ENCODE measurements around the gene ULK3.

Gene ULK3

DNA sequence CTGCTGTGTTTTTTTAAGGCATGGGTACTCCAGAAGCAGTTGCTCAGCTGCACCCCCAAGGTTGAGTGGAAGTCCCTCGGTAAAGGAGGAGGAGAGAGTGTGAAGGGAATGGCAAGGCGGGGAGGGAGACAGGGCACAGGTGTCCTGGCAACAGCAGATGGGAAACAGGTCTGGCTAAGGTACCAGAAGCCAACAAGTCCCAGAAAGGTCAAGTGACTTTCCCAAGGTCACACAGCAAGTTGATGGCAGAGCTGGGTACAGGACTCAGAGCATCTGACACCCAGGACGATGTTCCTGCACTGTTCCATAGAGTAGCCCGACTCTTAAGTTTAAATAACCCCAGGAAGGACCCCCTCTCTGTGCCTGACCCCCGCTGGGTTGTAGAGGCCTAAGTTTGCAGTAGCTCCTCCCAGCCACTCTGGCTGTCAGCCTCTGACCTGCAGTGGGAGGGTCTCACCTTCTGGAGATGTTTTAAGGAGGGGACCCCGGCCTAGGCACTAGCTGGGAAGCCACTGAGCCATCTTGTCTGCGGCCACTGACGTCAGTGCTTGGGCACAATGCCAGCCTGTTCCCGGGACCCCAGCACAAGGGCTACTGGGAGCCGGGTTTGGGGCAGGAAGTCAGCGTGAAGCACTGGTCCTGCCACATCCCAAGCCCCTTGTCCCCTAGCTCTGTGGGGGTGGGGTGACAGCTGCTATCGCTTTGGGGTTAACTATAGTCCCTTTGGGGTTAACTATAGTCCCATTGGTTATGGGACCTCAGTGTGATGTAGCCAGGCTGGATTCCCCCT, 50.5 kb downstream of the ULK3 start:
- TF ChIP-seq ZNF274 (IDR thresholded peaks at IDR 0.05; ENCODE audit: low read depth, low read length) (no peak), YY1 (IDR thresholded peaks at IDR 0.05; ENCODE audit: insufficient read depth, insufficient read length) (no peak), SUZ12 (IDR thresholded peaks at IDR 0.05; ENCODE audit: extremely low read depth, insufficient read depth, insufficient read length) (no peak)
- Histone ChIP-seq H3K36me3 (ENCODE audit: insufficient read depth, insufficient read length, low read length) (peaks cover 32% of the 10 kb centered on the region), H3K4me1 (ENCODE audit: insufficient read depth, insufficient read length) (peaks cover 47% of the 10 kb centered on the region), H3K4me3 (ENCODE audit: insufficient read length, low read depth) (no peak overlapping the region), H3K9me3 (ENCODE audit: insufficient read depth, low read length) (no peaks in the 10 kb centered on the region), H3K27me3 (ENCODE audit: insufficient read depth, insufficient read length) (no peaks in the 10 kb centered on the region), H3K9ac (ENCODE audit: insufficient read length, low read depth) (no peak overlapping the region)
- no peak for DNase-seq (ENCODE audit: low read depth, low spot score)

GRCh38 chr15:74791667-74792066, 51.3 kb downstream of the ULK3 start:
- Histone ChIP-seq H3K9ac (ENCODE audit: insufficient read length, low read depth) (no peak overlapping the region), H3K4me1 (ENCODE audit: insufficient read depth, insufficient read length) (peaks cover 55% of the 10 kb centered on the region), H3K36me3 (ENCODE audit: insufficient read depth, insufficient read length, low read length) (peaks cover 32% of the 10 kb centered on the region), H3K4me3 (ENCODE audit: insufficient read length, low read depth) (no peak overlapping the region), H3K9me3 (ENCODE audit: insufficient read depth, low read length) (no peaks in the 10 kb centered on the region), H3K27me3 (ENCODE audit: insufficient read depth, insufficient read length) (no peaks in the 10 kb centered on the region)
- DNase-seq (ENCODE audit: low read depth, low spot score) = no peak
- TF ChIP-seq YY1 (IDR thresholded peaks at IDR 0.05; ENCODE audit: insufficient read depth, insufficient read length) = no peak
- TF ChIP-seq SUZ12 (IDR thresholded peaks at IDR 0.05; ENCODE audit: extremely low read depth, insufficient read depth, insufficient read length) = no peak
- TF ChIP-seq ZNF274 (IDR thresholded peaks at IDR 0.05; ENCODE audit: low read depth, low read length) = no peak

DNA sequence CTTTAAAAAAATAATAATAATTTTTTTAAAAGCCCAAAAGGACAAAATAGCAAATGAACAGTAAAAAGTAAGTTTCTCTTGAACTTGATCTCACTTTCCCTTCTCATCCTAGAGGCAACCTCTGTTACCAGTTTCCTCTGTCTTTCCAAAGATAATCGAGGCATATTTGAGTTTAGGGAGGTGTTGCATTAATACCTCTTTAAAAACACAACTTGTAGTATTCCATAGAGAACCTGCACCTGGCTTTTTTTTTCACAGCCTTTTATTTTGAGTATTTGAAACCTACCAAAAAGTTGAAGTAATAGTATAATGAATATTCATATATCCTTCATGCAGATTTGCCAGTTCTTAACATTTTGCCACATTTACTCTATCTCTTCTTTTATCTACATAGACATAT, 51.9 kb downstream of the ULK3 start:
- no peak for TF ChIP-seq YY1 (IDR thresholded peaks at IDR 0.05; ENCODE audit: insufficient read depth, insufficient read length)
- no peak for TF ChIP-seq SUZ12 (IDR thresholded peaks at IDR 0.05; ENCODE audit: extremely low read depth, insufficient read depth, insufficient read length)
- TF ChIP-seq ZNF274 (IDR thresholded peaks at IDR 0.05; ENCODE audit: low read depth, low read length) = no peak
- Histone ChIP-seq H3K27me3 (ENCODE audit: insufficient read depth, insufficient read length) (no peaks in the 10 kb centered on the region), H3K36me3 (ENCODE audit: insufficient read depth, insufficient read length, low read length) (peaks cover 29% of the 10 kb centered on the region), H3K9me3 (ENCODE audit: insufficient read depth, low read length) (no peaks in the 10 kb centered on the region), H3K9ac (ENCODE audit: insufficient read length, low read depth) (no peak overlapping the region), H3K4me3 (ENCODE audit: insufficient read length, low read depth) (no peak overlapping the region), H3K4me1 (ENCODE audit: insufficient read depth, insufficient read length) (peaks cover 57% of the 10 kb centered on the region)
- DNase-seq (ENCODE audit: low read depth, low spot score) = no peak

GRCh38 chr15:74790080-74790916, 52.7 kb downstream of the ULK3 start:
- Histone ChIP-seq H3K9me3 (ENCODE audit: insufficient read depth, low read length) (no peaks in the 10 kb centered on the region), H3K36me3 (ENCODE audit: insufficient read depth, insufficient read length, low read length) (peaks cover 28% of the 10 kb centered on the region), H3K27me3 (ENCODE audit: insufficient read depth, insufficient read length) (no peaks in the 10 kb centered on the region), H3K9ac (ENCODE audit: insufficient read length, low read depth) (no peak overlapping the region), H3K4me1 (ENCODE audit: insufficient read depth, insufficient read length) (peaks cover 57% of the 10 kb centered on the region), H3K4me3 (ENCODE audit: insufficient read length, low read depth) (no peak overlapping the region)
- no peak for TF ChIP-seq ZNF274 (IDR thresholded peaks at IDR 0.05; ENCODE audit: low read depth, low read length)
- TF ChIP-seq SUZ12 (IDR thresholded peaks at IDR 0.05; ENCODE audit: extremely low read depth, insufficient read depth, insufficient read length) = no peak
- TF ChIP-seq YY1 (IDR thresholded peaks at IDR 0.05; ENCODE audit: insufficient read depth, insufficient read length) = no peak
- no peak for DNase-seq (ENCODE audit: low read depth, low spot score)

DNA sequence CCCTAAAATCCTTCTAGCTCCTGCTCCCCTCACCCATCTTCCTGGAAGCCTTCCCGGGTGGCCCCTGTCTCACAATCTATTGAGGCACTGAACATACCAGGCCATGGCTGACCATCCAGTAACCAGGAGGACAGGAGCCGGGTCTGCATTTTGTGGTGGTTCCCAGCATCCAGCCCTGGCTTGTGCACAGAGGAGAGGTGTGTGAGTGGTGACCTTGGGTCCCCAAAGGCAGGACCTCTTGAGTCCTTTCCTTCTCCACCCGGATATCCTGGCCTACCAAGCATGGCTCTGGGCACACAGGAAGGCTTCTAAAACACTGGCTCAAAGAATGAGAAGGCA, 53.2 kb downstream of the ULK3 start:
- Histone ChIP-seq H3K4me3 (ENCODE audit: insufficient read length, low read depth) (no peak overlapping the region), H3K36me3 (ENCODE audit: insufficient read depth, insufficient read length, low read length) (peaks cover 30% of the 10 kb centered on the region), H3K4me1 (ENCODE audit: insufficient read depth, insufficient read length) (peaks cover 54% of the 10 kb centered on the region), H3K27me3 (ENCODE audit: insufficient read depth, insufficient read length) (no peaks in the 10 kb centered on the region), H3K9ac (ENCODE audit: insufficient read length, low read depth) (no peak overlapping the region), H3K9me3 (ENCODE audit: insufficient read depth, low read length) (no peaks in the 10 kb centered on the region)
- DNase-seq (ENCODE audit: low read depth, low spot score) = no peak
- TF ChIP-seq YY1 (IDR thresholded peaks at IDR 0.05; ENCODE audit: insufficient read depth, insufficient read length) (no peak), SUZ12 (IDR thresholded peaks at IDR 0.05; ENCODE audit: extremely low read depth, insufficient read depth, insufficient read length) (no peak), ZNF274 (IDR thresholded peaks at IDR 0.05; ENCODE audit: low read depth, low read length) (no peak)

DNA sequence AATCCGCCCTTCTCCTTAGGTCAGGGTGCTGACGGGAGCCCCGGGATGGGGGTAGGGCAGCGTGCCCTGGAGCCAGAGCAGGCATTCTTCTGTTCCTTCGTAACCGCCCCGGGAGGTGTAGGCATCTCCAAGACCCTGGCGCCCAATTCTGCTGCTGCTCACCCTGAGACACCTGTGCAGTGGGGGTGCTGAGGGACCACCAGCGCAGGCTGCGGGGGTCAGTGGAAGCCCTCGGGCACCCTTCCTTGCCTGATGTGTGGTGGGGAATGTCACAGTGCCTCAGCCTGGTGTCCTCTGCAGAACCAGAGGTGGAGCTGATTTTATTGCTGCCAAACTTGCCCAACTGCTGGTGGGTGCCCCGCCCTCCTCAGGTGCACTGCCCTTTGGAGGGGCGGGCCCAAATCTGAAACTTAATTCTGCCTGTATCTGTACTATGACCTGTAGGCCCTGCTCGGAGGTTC, 53.8 kb downstream of the ULK3 start:
- peaks cover 51% of the 10 kb centered on the region for H3K4me1 ChIP-seq (ENCODE audit: insufficient read depth, insufficient read length)
- DNase-seq (ENCODE audit: low read depth, low spot score) = no peak
- no peaks in the 10 kb centered on the region for H3K9me3 ChIP-seq (ENCODE audit: insufficient read depth, low read length)
- TF ChIP-seq SUZ12 (IDR thresholded peaks at IDR 0.05; ENCODE audit: extremely low read depth, insufficient read depth, insufficient read length) = no peak
- TF ChIP-seq ZNF274 (IDR thresholded peaks at IDR 0.05; ENCODE audit: low read depth, low read length) = no peak
- TF ChIP-seq YY1 (IDR thresholded peaks at IDR 0.05; ENCODE audit: insufficient read depth, insufficient read length) = no peak
- no peak overlapping the region for H3K4me3 ChIP-seq (ENCODE audit: insufficient read length, low read depth)
- H3K36me3 ChIP-seq (ENCODE audit: insufficient read depth, insufficient read length, low read length) = peaks cover 31% of the 10 kb centered on the region
- H3K27me3 ChIP-seq (ENCODE audit: insufficient read depth, insufficient read length) = no peaks in the 10 kb centered on the region
- H3K9ac ChIP-seq (ENCODE audit: insufficient read length, low read depth) = no peak overlapping the region

DNA sequence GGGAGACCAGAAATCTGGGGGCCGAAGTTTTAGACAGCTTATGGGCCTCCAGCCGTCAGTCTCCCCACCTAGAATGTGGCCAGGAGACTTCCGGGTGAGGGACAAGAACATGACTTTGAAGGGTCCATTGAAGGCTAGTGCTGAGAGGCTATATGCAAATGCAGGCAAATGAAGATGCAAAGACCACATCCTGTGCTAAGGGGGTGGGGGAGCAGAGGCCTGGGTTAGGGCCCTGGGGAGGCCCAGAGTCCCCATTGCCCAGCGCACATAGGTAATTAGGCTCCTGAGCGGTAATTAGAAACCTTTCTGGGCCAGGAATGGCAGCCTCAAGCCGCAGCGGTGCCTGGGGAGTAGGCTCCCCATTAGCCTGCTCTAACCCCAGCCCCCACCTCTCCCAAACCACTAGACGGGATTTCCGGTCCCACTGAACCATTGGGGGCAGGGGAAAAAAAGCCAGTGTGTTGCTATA, 54.2 kb downstream of the ULK3 start:
- H3K36me3 ChIP-seq (ENCODE audit: insufficient read depth, insufficient read length, low read length) = peaks cover 34% of the 10 kb centered on the region
- H3K4me1 ChIP-seq (ENCODE audit: insufficient read depth, insufficient read length) = peaks cover 54% of the 10 kb centered on the region
- no peak overlapping the region for H3K4me3 ChIP-seq (ENCODE audit: insufficient read length, low read depth)
- no peak for DNase-seq (ENCODE audit: low read depth, low spot score)
- no peak for TF ChIP-seq YY1 (IDR thresholded peaks at IDR 0.05; ENCODE audit: insufficient read depth, insufficient read length)
- no peak overlapping the region for H3K9ac ChIP-seq (ENCODE audit: insufficient read length, low read depth)
- H3K9me3 ChIP-seq (ENCODE audit: insufficient read depth, low read length) = no peaks in the 10 kb centered on the region
- no peaks in the 10 kb centered on the region for H3K27me3 ChIP-seq (ENCODE audit: insufficient read depth, insufficient read length)
